Sigmoid colon (tissue), 4 donors: ENCODE measurements around the gene SLC35E4.

Experiments
- CTCF ChIP-seq, 4 experiments: fragments of 450-650 bp in 3 of 4; fragments of 200-600 bp in 1 of 4; IDR thresholded peaks; one replicate each; pipeline ENCODE4 v1.5.1; 2016 to 2019; ENCODE audit warnings: antibody characterized with exemption in 4 of 4, mild to moderate bottlenecking in 3 of 4, moderate library complexity in 2 of 4
- EP300 ChIP-seq, 4 donors: sonication (generic); formaldehyde crosslinking; IDR thresholded peaks; one replicate each; pipeline ENCODE4 v1.6.1; 2017; ENCODE audit warnings: antibody characterized with exemption in 4 of 4

GRCh38 chr22:30615543-30615954 is 20.0 kb upstream of the SLC35E4 start:
- TF ChIP-seq CTCF (IDR thresholded peaks at IDR 0.05) (no peak), EP300 (IDR thresholded peaks at IDR 0.05) (no peak)
